DOHH2 (cell line): ENCODE measurements around the gene ABCA2.

Experiments used
- H3F3A ChIP-seq: fragments of 200-600 bp; sonication (generic), shearing (Covaris generic); 2 replicates; pipeline ENCODE4 v1.6.0; 2016; ENCODE audit warnings: antibody characterized with exemption, mild to moderate bottlenecking; ENCODE audit not compliant: control insufficient read depth, insufficient read depth
- H3K27ac ChIP-seq: fragments of 200-600 bp; sonication (generic); 2 replicates; pipeline ENCODE4 v1.5.1; 2014; ENCODE audit warnings: low read depth, mild to moderate bottlenecking, low read length, moderate library complexity
- H3K27me3 ChIP-seq: fragments of 200-600 bp; sonication (generic); 2 replicates; pipeline ENCODE4 v1.6.1; 2014; ENCODE audit warnings: mild to moderate bottlenecking, low read length, mixed read lengths; ENCODE audit not compliant: control insufficient read depth
- H3K36me3 ChIP-seq: fragments of 200-600 bp; sonication (generic); 2 replicates; pipeline ENCODE4 v1.6.1; 2014; ENCODE audit warnings: mild to moderate bottlenecking, low read length, moderate library complexity, mixed read lengths; ENCODE audit not compliant: control insufficient read depth
- H3K4me1 ChIP-seq: fragments of 200-600 bp; sonication (generic); 2 replicates; pipeline ENCODE4 v1.6.1; 2014; ENCODE audit warnings: mild to moderate bottlenecking, low read length, mixed read lengths; ENCODE audit not compliant: control insufficient read depth
- H3K4me2 ChIP-seq: fragments of 200-600 bp; sonication (generic); 2 replicates; pipeline ENCODE4 v1.6.0; 2014; ENCODE audit warnings: mild to moderate bottlenecking, low read length, moderate library complexity
- H3K4me3 ChIP-seq: fragments of 200-600 bp; sonication (generic); 2 replicates; pipeline ENCODE4 v1.5.1; 2014; ENCODE audit warnings: mild to moderate bottlenecking, low read length, mixed read lengths
- H3K79me2 ChIP-seq: fragments of 200-600 bp; sonication (generic); 2 replicates; pipeline ENCODE4 v1.6.1; 2014; ENCODE audit warnings: mild to moderate bottlenecking, low read length, mixed read lengths; ENCODE audit not compliant: control insufficient read depth
- H3K9me2 ChIP-seq: fragments of 200-600 bp; sonication (generic); replicated peaks from 2 replicates; pipeline ENCODE4 v1.6.1; 2014; ENCODE audit warnings: mild to moderate bottlenecking, low read length, mixed read lengths; ENCODE audit not compliant: control insufficient read depth
- H3K9me3 ChIP-seq: fragments of 200-600 bp; sonication (generic); 2 replicates; pipeline ENCODE4 v1.6.1; 2014; ENCODE audit warnings: antibody characterized with exemption, low read length, mixed read lengths; ENCODE audit not compliant: control insufficient read depth, insufficient read depth
- H4K20me1 ChIP-seq: fragments of 200-600 bp; sonication (generic); 2 replicates; pipeline ENCODE4 v1.6.0; 2014; ENCODE audit warnings: low read depth, mild to moderate bottlenecking, antibody characterized with exemption, low read length, moderate library complexity; ENCODE audit not compliant: control insufficient read depth, insufficient read depth
- EZH2phosphoT487 ChIP-seq: fragments of 200-600 bp; sonication (generic); IDR thresholded peaks from 2 replicates; pipeline ENCODE4 v1.6.1; 2017; ENCODE audit warnings: borderline replicate concordance, mild to moderate bottlenecking, antibody characterized with exemption, low read length, moderate library complexity, mixed read lengths
- TF ChIP-seq, protein P1 (sequence below): fragments of 200-600 bp; sonication (generic); IDR thresholded peaks from one replicate; pipeline ENCODE4 v1.5.1; 2014; ENCODE audit warnings: antibody characterized with exemption, mild to moderate bottlenecking, low read depth, low read length; ENCODE audit not compliant: poor library complexity, severe bottlenecking

The ABCA2 gene

DNA sequence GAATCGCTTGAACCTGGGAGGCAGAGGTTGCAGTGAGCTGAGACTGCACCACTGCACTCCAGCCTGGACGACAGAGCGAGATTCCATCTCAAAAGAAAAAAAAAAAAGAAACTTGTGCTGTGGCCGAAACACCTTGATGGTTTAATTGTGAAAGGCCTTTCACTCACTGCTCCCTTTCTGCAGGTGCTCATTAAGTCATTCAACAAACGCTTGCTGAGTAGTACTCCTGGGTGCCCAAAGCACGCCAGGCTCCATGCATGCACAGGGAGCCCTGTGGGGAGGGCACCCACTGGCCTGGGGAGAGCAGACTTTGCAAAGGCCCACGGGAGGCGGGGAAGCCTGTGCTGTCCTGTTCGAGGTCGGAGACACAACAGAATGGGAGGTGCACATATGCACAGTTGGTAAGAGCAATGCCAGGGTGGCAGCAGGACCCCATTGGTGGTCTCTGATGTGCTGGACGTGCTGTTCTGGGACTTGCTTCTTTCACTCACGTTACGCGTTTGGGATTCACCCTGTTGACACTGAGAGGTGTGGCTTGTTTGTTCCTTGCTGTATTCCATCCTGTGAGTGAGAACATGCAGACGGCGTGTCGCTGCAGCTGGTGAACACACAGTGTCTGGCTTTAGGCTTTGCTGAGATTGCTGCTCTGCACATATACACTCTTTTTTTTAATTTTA, 28.8 kb upstream of the ABCA2 start:
- Histone ChIP-seq H3K4me2 (no peak overlapping the region), H3K4me3 (no peak overlapping the region), H3K9me2 (no peaks in the 10 kb centered on the region), H3F3A (peaks cover 4% of the 10 kb centered on the region; the same call in 1 of the 2 replicates), H3K36me3 (no peaks in the 10 kb centered on the region), H3K9me3 (no peaks in the 10 kb centered on the region), H4K20me1 (no peaks in the 10 kb centered on the region), H3K27ac (no peak overlapping the region), H3K79me2 (no peaks in the 10 kb centered on the region), H3K4me1 (peaks cover 6% of the 10 kb centered on the region; the same call in 1 of the 2 replicates), H3K27me3 (peaks cover 26% of the 10 kb centered on the region)
- no peak for TF ChIP-seq EZH2phosphoT487
- TF ChIP-seq, protein P1, sequence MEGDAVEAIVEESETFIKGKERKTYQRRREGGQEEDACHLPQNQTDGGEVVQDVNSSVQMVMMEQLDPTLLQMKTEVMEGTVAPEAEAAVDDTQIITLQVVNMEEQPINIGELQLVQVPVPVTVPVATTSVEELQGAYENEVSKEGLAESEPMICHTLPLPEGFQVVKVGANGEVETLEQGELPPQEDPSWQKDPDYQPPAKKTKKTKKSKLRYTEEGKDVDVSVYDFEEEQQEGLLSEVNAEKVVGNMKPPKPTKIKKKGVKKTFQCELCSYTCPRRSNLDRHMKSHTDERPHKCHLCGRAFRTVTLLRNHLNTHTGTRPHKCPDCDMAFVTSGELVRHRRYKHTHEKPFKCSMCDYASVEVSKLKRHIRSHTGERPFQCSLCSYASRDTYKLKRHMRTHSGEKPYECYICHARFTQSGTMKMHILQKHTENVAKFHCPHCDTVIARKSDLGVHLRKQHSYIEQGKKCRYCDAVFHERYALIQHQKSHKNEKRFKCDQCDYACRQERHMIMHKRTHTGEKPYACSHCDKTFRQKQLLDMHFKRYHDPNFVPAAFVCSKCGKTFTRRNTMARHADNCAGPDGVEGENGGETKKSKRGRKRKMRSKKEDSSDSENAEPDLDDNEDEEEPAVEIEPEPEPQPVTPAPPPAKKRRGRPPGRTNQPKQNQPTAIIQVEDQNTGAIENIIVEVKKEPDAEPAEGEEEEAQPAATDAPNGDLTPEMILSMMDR: no peak

DNA sequence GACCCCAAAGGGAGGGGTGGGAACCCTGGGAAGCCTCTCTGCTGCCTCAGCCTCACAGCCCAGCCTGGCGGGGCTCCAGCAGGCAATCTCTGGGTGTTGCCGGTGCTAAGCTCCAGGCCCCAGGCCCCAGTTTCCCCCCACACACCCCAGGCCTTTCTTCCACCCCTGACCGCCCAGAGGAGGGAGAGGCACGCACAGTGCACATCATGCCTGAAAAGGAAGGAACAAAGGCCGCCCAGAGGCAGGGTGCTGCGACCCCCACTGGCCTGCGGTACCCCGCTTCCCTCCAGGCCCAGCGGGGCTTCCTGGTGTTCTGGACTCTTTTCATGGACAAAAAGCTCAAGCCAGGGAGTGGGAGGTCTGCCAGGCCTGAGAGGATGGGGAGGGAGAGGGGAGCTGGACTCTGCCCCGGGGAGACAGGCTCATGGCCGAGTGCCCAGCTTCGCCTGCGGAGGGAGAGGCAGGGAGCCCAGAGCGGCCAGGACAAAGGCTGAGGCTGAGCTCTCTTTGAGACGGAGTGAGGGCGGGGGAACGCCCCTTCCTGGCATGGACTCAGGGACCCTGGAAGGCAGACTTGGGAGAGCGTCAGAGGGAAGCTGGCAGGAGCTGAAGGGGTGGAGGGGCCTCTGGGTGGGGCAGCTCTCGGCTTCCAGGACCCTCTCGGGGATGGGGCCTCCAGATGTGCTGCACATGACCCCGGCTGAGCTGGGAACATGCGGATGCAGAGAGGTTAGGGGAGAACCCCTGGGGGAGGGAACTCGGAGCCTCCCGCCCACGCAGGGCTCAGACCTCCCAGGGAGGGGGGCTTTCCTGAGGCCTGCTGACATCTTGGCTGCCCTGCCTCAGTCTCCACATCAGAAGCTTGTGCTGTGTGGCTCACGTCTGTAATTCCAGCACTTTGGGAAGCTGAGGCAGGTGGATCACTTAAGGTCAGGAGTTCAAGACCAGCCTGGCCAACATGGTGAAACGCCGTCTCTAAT, 27.6 kb upstream of the ABCA2 start:
- TF ChIP-seq, protein P1: no peak
- TF ChIP-seq EZH2phosphoT487: no peak
- no peaks in the 10 kb centered on the region for H3K9me3 ChIP-seq
- no peak overlapping the region for H3K27ac ChIP-seq
- peaks cover 29% of the 10 kb centered on the region for H3K27me3 ChIP-seq
- no peak overlapping the region for H3K4me2 ChIP-seq
- H3K4me1 ChIP-seq: peaks cover 6% of the 10 kb centered on the region; the same call in 1 of the 2 replicates
- no peaks in the 10 kb centered on the region for H3K9me2 ChIP-seq
- no peaks in the 10 kb centered on the region for H4K20me1 ChIP-seq
- H3K36me3 ChIP-seq: no peaks in the 10 kb centered on the region
- no peaks in the 10 kb centered on the region for H3K79me2 ChIP-seq
- H3F3A ChIP-seq: peaks cover 3% of the 10 kb centered on the region; the same call in 1 of the 2 replicates
- no peak overlapping the region for H3K4me3 ChIP-seq

DNA sequence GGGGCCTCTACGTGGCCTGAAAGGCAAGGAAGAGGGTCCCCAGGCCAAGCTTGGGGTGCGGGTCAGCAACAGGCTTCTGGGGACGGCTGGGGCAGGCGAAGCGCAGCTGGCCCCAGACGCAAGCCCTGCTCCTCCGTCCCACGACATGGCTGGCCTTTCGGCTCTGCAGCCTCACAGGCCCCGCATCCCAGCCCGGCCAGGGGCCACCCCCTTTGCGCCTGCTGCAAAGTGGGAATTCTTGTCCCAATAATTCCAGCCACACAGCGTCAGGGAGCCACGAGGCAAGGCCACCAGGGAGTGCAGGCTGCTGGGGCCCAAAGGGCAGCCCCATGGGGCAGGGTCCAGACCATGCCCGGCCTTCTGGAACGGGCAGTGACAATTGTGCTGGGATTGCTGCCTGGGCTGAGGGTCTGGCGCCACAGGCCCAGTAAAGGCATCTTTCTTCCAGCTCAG, 26.9 kb upstream of the ABCA2 start:
- Histone ChIP-seq H3K27ac (no peak overlapping the region), H3K9me3 (no peaks in the 10 kb centered on the region), H3K4me1 (peaks cover 3% of the 10 kb centered on the region; the same call in 1 of the 2 replicates), H3K27me3 (peaks cover 34% of the 10 kb centered on the region), H4K20me1 (no peaks in the 10 kb centered on the region), H3K79me2 (no peaks in the 10 kb centered on the region), H3K4me3 (no peak overlapping the region), H3K36me3 (no peaks in the 10 kb centered on the region), H3K9me2 (no peaks in the 10 kb centered on the region), H3K4me2 (no peak overlapping the region), H3F3A (no peaks in the 10 kb centered on the region)
- TF ChIP-seq, protein P1: no peak
- TF ChIP-seq EZH2phosphoT487: no peak
